Jurkat, Clone E6-1 (cell line): ENCODE data around the gene TFEC. TPM values are rescaled to one million over a fixed set of nuclear protein-coding genes. Genes with fewer than 3 reads are reported as not detected.
"Not testable (repeated sequence)": the region's sequence is repeated elsewhere in the genome, so short reads cannot be mapped to it uniquely, and the experiment has no call there.

ENCODE experiments used
- DNase-seq: peaks from one replicate; pipeline ENCODE4 v3.0.0-alpha.2; 2011; ENCODE audit warnings: low read depth, low spot score
- H3K4me3 ChIP-seq: 2 replicates; pipeline ENCODE4 v1.5.1; 2011; ENCODE audit warnings: mild to moderate bottlenecking, low read length, control low read depth, moderate library complexity
- polyA plus RNA-seq: library from polyadenylated mRNA; unstranded; fragments of >200 nt; gene quantifications from one replicate; pipeline ENCODE4 v1.2.1, GENCODE V29; 2012; ENCODE audit warnings: missing spikeins; ENCODE audit not compliant: insufficient read length, insufficient read depth

The TFEC gene, protein sequence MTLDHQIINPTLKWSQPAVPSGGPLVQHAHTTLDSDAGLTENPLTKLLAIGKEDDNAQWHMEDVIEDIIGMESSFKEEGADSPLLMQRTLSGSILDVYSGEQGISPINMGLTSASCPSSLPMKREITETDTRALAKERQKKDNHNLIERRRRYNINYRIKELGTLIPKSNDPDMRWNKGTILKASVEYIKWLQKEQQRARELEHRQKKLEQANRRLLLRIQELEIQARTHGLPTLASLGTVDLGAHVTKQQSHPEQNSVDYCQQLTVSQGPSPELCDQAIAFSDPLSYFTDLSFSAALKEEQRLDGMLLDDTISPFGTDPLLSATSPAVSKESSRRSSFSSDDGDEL
- not detected for polyA plus RNA-seq

DNA sequence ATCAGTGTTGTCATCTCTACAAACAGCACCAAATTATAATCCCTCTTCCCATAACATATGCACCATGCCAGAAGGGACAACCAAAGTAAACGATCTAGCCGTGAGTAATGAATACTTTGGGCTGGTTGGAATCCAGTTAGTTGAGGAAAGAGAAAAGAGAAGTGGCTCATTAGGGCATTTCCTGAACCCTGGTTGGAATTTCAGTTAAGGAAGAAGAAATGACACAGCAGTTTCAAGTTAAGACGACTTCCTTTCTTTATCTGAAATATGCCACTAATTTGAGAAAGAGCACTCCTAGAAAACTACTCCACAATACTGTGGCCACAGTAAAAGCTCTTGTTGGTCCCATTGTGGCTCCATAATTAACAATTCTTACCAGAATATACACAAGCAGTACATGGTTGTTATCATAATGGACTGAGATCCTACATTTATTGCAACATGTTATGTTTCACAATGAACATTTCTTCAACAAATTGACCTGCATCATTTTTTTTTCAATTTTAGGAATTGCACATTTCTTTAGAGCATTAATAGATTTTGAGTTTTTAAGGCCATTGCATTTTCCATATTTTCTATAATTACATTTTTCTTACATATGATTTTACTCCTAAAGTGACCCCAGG, at the start of gene TFEC:
Gene TFEC (minus strand): TSS at position 113 of the 626 bp plus-strand sequence. CDS start 46,322 bp downstream, outside the sequence.
- no peak for DNase-seq
- no peak within 1 kb of the TSS for H3K4me3 ChIP-seq

DNA sequence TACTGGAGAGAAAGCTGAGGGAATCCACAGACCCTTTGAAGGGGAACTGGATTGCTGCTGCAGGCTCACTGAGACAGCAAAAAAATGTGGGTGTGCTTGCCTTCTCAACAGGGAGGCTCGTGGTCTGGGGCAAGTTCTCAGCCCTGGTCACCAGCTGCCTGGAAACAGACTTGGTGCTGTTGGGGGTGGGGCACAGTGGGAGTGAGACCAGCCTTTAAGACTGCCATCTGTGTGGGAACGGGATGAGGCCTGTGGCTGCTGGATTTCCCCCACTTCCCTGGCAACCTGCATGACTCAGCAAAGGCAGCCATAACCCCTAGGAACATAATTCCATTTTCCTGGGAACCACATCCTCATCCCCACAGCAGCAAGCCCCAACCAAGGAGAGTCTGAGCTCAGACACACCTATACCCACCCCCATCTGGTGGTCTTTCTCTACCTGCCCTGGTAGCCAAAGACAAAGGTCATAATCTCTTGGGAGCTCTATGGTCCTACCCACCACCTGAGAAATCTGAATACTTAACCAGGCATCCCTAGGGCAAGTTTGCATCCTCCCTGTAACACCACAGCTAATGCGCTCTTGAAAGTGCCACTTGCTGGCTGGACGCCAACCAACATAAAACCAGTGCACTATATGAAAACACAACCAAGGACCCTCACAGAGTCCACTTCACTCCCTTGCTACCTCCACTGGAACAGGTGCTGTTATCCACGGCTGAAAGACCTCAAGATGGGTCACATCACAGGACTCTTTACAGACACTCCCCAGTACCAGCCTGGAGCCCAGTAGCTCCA, 45.0 kb upstream of the TFEC start:
- H3K4me3 ChIP-seq = no peak overlapping the region
- no peak for DNase-seq

DNA sequence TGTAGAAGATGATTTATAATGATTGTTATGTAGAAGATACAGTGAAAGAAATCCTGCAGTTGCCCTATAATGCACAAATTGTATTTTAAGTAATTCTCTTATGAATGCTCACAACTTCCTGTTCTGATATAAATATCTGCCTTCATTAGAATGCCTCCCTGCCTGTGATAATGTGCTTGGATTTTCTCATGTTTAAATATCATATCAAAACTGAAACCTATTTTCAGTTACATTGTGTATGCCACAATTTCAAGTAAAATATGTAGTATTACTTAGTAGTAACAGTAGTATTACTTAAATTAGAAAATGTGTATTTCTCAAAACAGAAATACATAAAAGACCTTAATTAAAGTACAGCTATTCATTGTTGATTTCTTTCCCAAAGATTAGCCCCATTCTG, 41.1 kb upstream of the TFEC start:
- H3K4me3 ChIP-seq = no peak overlapping the region
- no peak for DNase-seq

DNA sequence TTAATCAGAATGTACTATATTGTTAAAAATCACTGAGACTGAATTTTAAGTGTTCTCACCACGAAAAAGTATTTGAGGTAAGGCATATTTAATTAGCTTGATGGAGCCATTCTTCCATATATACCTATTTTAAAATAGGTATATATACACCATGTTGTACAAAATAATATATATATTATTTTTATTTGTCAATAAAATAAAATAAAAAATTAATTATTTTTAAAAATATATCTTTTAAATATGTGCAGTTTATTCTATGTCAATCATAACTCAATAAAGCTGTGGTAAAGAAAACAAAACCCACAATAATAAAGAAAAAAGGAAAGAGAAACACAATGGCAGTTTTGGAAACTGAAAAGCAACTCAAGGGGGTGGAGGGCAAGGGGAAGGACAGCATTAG, 33.6 kb upstream of the TFEC start:
- DNase-seq = no peak
- no peak overlapping the region for H3K4me3 ChIP-seq

DNA sequence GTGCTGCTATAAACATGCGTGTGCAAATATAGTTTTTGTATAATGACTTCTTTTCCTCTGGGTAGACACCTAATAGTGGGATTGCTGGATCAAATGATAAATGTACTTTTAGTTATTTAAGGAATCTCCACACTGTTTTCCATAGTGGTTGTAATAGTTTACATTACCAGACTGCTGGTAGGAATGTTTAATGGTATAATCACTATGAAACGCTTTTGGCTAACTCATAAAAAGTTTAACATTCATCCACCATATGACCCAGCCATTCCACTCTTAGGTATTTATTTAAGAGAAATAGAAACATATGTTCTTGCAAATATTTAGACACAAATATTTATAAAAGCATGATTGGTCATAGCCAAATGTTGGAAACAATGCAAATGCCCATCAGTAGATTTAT, 32.1 kb upstream of the TFEC start:
- no peak for DNase-seq
- no peak overlapping the region for H3K4me3 ChIP-seq

DNA sequence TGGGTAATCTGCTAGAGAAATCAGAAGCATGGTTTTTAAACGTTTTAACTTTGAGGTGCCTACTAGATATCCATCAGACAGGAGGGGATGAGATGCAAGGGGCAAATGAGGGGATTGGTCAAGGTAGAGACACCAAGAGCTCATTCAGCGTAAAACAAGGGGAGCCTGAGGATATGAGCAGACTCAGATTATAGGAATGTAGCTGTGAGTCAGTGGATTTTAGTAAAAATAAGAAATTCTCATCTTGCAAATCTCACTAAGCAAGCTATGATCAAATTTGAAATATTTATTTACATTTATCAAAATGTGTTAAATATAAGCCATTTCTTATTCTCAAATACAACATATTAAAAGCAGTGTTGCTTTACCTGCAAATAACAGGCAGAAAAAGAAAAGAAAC, 21.4 kb upstream of the TFEC start:
- no peak for DNase-seq
- H3K4me3 ChIP-seq = no peak overlapping the region

DNA sequence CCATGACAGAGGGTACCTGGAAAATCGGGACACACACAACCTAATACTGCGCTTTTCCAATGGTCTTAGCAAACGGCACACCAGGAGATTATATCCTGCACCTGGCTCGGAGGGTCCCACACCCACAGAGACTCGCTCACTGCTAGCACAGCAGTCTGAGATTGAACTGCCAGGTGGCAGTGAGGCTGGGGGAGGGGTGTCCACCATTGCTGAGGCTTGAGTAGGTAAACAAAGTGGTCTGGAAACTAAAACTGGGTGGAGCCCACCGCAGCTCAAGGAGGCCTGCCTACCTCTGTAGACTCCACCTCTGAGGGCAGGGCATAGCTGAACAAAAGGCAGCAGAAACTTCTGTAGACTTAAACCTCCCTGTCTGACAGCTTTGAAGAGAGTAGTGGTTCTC, 16.7 kb upstream of the TFEC start:
- not testable (repeated sequence) for DNase-seq, H3K4me3 ChIP-seq

DNA sequence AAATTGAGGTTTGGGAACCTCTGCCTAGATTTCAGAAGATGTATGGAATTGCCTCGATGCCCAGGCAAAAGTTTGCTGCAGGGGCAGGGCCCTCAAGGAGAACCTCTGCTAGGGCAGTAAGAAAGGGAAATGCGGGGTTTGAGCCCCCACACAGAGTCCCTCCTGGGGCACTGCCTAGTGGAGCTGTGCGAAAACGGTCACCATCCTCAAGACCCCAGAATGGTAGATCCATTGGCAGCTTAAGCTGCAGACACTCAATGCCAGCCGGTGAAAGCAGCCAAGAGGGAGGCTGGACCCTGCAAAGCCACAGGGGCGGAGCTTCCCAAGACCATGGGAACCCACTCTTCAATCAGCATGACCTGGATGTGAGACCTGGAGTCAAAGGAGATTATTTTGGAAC, 15.0 kb upstream of the TFEC start:
- H3K4me3 ChIP-seq = no peak overlapping the region
- no peak for DNase-seq

DNA sequence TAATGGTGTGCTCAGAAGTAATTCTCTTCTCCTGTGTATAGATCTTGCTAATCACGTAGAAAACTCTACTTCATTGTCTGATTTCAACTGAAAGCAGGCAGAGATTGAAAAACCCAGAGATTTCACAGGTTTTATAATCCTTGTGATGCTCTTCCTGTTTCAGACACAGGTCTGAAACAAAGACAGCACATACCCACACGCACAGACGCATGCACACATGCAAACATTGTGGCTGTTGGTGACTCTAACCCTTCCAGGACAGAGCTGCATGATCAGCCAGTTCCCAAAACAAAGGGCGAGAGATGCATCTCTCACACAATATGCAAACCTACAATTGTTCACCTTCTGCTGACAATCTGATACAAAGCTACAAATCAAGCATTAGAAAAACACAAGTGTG, 11.1 kb upstream of the TFEC start:
- H3K4me3 ChIP-seq = no peak overlapping the region
- DNase-seq = no peak

DNA sequence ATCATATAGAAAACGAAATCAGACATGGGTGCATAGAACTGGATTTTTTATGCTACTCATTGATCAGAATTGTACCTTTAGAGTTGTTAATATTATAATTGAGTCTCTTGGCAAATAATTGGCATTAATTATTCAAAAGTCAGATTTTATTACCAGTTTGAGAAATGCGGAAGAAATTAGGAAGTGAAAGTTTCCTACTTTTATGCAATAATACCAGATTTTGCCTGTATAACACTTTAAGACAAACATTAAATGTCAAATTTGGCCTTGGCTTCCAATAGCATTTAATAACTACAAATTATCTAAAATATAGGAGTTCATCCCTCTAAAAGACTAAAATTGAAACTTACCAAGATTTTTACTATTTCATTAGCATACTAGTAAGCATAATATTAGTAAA, 6.8 kb upstream of the TFEC start:
- no peak for DNase-seq
- no peak overlapping the region for H3K4me3 ChIP-seq

DNA sequence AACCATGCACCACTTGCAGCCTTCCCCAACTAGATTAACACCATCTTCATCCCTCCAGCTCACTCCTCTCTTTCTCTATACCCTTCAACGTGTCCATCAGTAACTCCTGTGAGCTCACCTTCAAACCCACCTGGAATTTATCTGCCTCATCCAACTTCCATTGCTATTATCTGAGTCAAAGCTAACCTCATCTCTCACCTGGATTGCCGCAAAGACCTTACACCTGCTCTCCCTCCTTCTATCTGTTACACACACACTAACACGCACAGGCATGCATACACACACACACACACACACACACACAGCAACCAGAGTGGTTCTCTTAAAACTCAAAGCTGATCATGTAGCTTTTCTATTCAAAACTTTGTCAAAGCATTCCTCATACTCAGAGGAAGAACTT, 3.8 kb upstream of the TFEC start:
- H3K4me3 ChIP-seq = no peak overlapping the region
- DNase-seq = no peak

DNA sequence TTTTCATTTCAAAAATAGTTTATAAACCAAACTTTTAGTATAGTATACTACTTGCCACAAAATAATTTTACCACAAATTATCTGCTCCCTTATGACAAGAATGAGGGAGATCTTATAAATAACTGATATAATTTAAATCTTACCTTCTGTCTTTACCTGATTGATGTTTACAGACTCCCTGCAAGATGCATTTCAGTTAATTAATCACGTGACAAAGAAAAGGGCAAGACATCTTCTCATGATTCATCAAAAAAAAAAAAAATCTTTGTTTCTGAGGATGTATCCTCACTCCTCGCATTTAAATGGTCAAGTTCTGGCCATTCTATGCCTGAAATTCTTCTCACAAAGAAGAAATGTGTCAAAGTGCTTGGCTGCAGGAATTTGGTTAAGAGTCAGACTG, 2.3 kb upstream of the TFEC start:
- H3K4me3 ChIP-seq = no peak overlapping the region
- no peak for DNase-seq

DNA sequence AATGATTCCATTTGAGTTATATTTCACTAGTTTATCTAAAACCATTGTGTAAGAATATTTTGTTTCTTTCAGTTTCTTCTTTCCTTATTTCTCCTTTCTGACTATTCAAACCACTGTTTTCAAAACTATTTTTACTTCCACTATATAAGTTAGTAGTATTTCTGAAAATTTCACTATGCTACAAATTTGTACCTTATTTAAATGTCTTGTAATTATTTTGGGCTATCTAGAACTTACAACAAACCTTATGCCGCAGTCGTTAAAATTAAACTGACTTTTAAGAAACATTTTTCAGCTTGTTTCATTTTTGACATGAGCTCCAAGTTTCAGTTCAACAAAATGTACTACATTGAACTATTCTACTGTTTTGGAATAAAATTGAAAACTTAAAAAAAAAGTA, 1.8 kb downstream of the TFEC start:
- DNase-seq = no peak
- no peak overlapping the region for H3K4me3 ChIP-seq

DNA sequence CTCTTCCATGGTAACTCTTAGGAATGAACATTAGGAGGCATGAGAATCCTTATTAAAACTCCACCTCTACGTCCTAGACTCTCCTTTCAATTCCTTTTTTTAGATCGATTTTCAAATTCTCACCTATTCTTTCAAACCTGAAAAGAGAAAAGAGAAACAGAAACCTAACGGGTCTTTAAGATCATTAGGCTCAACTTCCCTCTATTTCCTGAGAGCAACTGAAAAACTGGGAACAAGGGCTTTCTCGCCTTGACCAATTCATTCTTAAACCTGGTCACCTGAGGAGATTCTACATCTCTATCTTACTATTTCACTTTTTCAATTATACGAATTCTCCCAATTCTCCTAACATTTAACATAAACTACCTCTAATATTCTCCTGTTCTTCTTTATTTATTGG, 2.8 kb downstream of the TFEC start:
- no peak overlapping the region for H3K4me3 ChIP-seq
- DNase-seq = no peak

DNA sequence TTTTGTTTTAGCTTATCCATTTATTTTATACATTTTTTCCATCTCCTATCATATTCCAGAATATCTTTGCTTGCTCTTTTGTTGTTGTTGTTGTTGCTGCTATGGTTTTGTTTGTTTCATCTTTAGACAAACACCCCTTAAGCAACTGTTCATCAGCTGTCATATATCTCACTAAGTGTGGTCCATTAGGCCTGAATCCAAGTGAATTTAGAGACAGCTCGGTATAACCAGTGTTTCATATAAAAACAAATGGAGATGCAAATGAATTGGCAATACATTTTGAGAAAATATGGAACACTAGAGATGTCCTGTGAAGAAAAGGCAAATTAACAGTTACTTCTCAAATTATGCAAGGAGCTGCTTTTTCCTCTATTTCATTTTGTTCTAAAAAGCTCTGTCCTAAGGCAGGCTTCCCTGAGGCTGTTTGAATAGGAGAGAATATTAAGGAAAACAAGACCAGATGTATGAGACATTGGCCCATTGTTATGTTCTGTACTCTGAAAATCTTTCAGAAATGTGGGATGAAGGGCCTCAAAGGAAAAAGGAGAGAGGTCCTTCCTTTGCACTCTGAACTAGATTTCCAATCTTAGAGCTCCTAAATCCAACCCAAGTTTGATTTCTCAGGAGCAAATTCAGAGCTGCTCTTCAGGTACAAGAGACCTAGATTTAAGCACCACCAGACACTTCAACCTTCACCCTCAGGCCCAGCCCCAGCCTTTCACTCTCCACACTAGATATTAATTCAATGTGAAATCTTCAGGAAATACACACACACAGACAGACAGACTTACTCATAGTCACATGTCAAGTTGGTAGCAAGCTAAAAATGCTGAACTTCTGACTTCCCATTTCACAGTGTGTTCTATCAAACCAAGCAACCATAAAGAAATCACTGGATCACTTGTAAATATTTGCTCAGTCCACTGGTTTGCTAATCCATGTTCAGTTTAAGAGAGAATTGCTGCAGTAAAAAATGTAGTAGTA, 5.4 kb downstream of the TFEC start:
- no peak overlapping the region for H3K4me3 ChIP-seq
- DNase-seq = no peak

DNA sequence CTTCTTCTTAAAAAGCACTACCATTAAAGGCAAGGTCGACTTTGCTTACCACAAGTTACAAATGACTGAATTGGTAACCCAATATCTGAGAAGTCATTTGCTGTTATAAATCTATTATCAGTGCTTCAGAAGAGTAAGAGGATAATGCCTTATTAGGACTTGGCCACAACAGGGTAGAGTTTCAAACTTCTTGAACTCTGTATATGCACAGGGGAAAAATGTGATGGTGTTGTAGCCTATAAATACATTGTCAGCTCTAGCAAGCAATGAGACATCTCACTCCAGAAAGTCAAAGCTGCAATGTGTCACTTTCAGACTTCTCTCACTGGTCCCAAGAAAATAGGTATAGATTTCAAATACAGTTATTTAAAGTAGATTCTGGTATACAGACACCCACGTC, 9.3 kb downstream of the TFEC start:
- DNase-seq = no peak
- no peak overlapping the region for H3K4me3 ChIP-seq

DNA sequence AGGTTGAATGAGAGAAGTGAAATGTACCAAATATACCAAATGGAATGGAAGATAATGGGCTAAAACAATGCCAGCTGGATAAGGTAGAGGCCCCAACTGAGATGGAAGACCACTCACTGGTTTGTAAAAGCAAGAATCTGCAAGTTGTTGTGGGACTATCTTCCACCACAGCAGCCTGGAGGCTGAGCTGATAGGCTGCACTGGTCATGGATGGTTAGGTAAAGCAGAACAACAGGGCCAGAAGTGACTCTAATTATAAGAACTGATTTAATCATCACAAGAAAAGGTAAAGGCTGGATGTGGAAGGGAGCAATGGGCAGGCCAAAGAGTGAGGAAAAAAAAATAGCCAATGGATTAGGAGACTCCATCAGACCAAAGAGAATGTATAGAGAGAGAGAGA, 11.8 kb downstream of the TFEC start:
- no peak for DNase-seq
- no peak overlapping the region for H3K4me3 ChIP-seq

DNA sequence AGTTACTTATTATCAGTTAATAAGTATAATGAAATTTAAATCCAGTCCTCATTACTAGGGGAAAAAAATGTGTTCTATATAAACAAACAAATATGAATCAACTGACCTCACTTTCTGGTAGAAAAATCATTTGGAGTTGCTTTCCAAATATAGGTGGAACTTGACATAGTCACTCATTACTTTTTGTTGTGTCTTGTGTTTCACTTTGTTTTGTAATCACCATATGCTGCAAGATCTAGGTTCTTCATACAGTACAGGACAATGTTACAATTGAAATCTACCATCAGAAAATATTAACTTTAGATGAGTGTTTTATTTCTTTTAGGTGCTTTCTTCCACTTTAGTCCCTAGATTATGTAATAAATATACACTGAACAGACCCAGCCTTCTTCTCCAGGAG, 16.9 kb downstream of the TFEC start:
- DNase-seq = no peak
- no peak overlapping the region for H3K4me3 ChIP-seq

DNA sequence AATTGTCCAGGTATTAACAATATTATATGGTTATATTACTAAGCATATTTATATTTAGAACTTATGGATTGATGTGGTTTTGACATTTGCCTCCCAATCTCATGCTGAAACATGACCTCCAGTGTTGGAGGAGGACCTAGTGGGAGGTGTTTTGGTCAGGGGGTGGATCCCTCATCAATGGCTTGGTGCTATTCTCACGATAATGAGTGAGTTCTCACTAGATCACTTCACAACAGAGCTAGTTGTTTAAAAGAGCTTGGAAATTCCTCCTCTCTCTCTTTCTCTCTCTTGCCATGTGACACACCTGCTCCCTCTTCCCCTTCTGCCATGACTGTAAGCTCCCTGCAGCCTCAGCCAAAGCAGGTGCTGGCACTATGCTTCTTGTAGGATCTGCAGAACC, 19.0 kb downstream of the TFEC start:
- DNase-seq = no peak
- H3K4me3 ChIP-seq = no peak overlapping the region
